ENCODE results near the gene TRAK1. TPM values are rescaled to one million over a fixed set of nuclear protein-coding genes. Genes with fewer than 3 reads are reported as not detected.

Gene TRAK1
- total RNA-seq, 1 donor from 2014 or later, result 41.0 TPM

DNA sequence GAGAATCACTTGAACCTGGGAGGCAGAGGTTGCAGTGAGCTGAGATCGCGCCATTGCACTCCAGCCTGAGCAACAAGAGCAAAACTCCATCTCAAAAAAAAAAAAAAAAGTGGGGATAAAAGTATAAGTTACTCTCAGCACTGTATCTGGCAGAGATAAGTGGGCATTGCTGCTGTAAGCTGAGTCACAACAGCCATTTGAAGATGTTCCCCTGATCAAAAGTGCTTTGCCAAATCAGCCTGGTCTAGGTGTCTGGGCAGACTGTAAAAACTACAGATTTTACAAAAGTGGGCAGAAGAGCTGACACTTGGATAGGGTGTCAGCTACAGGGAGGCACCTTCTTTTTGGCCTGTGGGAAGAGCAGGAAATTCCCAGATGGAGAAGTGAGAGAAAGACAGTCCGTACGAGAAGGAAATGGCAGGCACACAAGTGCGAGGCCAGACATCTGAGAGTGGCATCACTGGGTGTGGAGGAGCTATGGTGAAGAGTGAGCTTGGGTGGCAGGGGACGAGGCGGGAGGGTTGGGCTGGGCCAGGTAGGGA, 78.5 kb downstream of the TRAK1 start:
- Mint-ChIP-seq H3K27ac (ENCODE audit: unreplicated experiment) (no peak overlapping the region), H3K4me1 (peaks cover 14% of the 10 kb centered on the region), H3K36me3 (ENCODE audit: low read depth) (no peaks in the 10 kb centered on the region), H3K27me3 (ENCODE audit: low read depth) (no peaks in the 10 kb centered on the region), H3K9me3 (no peaks in the 10 kb centered on the region), H3K4me3 (no peak overlapping the region)
- no peak for TF ChIP-seq CTCF (conservative IDR thresholded peaks at IDR 0.05)
- no peak for DNase-seq (ENCODE audit: low read depth, low spot score)

DNA sequence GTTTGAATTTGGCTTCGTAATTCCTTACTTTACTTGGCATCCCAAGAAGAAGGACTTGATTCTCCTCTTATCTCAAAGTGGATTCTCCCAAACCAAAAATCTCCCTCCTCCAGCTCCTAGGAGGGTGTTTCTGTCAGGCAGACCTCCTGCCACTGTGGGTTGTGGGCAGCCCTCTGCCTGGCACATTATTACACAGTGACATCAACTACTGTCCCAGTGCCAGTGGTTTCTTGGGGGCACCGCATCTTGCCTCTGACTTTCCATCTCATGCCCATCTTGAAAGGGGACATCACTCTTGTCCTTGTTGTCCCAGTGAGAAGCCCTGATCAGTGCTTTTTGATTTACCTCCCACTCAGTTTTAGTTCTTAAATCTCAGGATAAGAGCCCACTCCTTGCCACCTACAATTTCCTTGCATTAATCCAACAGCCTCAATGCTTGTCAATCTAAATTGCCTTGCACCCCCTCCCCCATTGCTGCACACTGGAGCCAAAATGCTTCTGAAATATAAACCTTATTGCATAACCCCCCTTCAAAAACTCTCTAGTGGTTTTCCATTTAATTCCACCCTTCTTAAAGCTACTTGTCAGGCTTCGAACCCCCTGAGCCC, 81.0 kb downstream of the TRAK1 start:
- Mint-ChIP-seq H3K27ac (ENCODE audit: unreplicated experiment) (peak overlapping the region; percentile 21), H3K4me3 (no peak overlapping the region), H3K9me3 (no peaks in the 10 kb centered on the region), H3K27me3 (ENCODE audit: low read depth) (no peaks in the 10 kb centered on the region), H3K4me1 (peaks cover 31% of the 10 kb centered on the region), H3K36me3 (ENCODE audit: low read depth) (no peaks in the 10 kb centered on the region)
- no peak for TF ChIP-seq CTCF (conservative IDR thresholded peaks at IDR 0.05)
- no peak for DNase-seq (ENCODE audit: low read depth, low spot score)

GRCh38 chr3:42173307-42173706, 82.2 kb downstream of the TRAK1 start:
- H3K36me3 Mint-ChIP-seq (ENCODE audit: low read depth), result no peaks in the 10 kb centered on the region
- H3K27me3 Mint-ChIP-seq (ENCODE audit: low read depth), result no peaks in the 10 kb centered on the region
- no peak overlapping the region for H3K4me3 Mint-ChIP-seq
- H3K9me3 Mint-ChIP-seq, result no peaks in the 10 kb centered on the region
- H3K4me1 Mint-ChIP-seq, result peaks cover 43% of the 10 kb centered on the region
- TF ChIP-seq CTCF (conservative IDR thresholded peaks at IDR 0.05), result no peak
- DNase-seq (ENCODE audit: low read depth, low spot score), result no peak
- H3K27ac Mint-ChIP-seq (ENCODE audit: unreplicated experiment), result no peak overlapping the region

DNA sequence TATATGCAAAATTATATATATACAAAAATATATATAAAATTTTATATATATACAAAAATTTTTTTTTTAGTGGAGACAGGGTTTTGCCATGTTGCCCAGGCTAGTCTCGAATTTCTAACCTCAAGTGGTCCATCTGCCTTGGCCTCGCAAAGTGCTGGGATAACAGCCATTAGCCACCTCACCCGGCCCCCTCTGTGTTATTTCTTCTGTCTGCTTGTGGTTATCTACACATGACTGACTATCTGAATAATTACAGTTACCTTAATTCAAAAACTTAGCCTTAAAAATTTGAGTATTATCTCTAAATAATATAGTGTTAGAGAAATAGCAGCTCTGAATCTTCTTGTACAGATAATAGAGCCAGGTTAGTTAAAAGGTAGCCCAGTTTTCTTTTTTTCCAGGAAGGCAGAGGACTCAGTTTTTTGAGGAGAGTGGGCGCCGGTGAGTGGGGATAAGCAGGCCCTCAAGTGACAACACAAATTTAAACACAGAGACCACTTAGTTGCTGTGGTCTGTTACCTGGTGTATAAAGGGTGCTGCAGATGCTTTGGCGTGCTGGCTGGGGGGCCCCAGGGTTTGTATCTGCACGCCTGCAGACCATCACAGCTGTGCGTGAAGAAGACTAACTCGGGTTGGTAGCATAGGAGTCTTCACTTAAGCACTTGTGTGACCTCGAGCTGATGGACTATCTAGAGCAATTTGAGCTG, 83.7 kb downstream of the TRAK1 start:
- Mint-ChIP-seq H3K4me1 (peaks cover 54% of the 10 kb centered on the region), H3K27me3 (ENCODE audit: low read depth) (no peaks in the 10 kb centered on the region), H3K9me3 (no peaks in the 10 kb centered on the region), H3K36me3 (ENCODE audit: low read depth) (no peaks in the 10 kb centered on the region), H3K27ac (ENCODE audit: unreplicated experiment) (peak overlapping the region; percentile 57), H3K4me3 (no peak overlapping the region)
- no peak for TF ChIP-seq CTCF (conservative IDR thresholded peaks at IDR 0.05)
- DNase-seq (ENCODE audit: low read depth, low spot score), result no peak

DNA sequence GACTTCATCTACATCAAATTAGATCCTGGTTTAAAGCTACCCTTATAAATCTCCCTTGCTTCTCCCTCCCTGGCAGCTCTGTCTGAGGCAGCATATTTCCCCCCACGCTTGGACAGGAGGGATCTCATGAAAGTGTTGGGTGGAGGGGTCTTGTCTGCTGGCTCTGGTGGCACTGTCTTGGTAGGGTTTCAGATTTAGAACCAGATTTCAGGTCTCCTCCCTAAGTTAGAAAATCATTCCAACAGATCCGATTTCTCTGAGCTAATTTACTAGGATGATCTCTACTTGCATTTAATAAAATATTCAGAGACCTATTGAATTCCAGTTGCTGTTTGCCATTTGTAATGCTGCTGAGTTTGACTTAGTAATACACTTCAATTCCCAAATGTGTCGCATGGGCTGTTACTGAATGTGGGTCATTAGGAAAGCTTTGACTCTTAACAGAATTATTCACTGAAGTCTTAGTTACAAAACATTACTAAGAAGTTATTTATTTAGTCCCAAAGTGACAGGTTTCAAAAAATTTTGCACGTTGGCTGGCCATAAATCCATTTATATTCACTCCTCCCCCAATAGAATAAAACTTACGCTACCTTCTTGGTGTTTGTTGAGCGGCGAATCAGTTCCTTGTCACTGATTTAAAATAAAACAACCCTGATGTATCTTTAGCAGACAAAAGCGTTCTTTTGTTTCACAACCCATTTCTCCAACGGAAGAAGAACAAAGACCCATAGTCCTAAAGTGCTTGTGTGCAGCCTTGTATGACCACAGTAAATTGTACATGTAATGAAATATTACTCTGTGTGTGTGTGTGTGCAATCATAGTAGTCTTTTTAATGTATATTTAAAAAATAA, 84.5 kb downstream of the TRAK1 start:
- peaks cover 55% of the 10 kb centered on the region for H3K4me1 Mint-ChIP-seq
- no peak overlapping the region for H3K4me3 Mint-ChIP-seq
- H3K36me3 Mint-ChIP-seq (ENCODE audit: low read depth), result no peaks in the 10 kb centered on the region
- no peaks in the 10 kb centered on the region for H3K27me3 Mint-ChIP-seq (ENCODE audit: low read depth)
- no peak for TF ChIP-seq CTCF (conservative IDR thresholded peaks at IDR 0.05)
- DNase-seq (ENCODE audit: low read depth, low spot score), result no peak
- peak overlapping the region; percentile 57 for H3K27ac Mint-ChIP-seq (ENCODE audit: unreplicated experiment)
- H3K9me3 Mint-ChIP-seq, result no peaks in the 10 kb centered on the region

Data from neural crest cell (in vitro differentiated cells).